ENCODE results near the gene RPL35A.

GRCh38 chr3:197975311-197975710 is 25.3 kb downstream of the RPL35A start:
- TF ChIP-seq POLR2A (IDR thresholded peaks at IDR 0.05) (no peak), POLR2AphosphoS5 (IDR thresholded peaks at IDR 0.05) (no peak), EP300 (IDR thresholded peaks at IDR 0.05) (no peak)
- TF ChIP-seq, protein P1, sequence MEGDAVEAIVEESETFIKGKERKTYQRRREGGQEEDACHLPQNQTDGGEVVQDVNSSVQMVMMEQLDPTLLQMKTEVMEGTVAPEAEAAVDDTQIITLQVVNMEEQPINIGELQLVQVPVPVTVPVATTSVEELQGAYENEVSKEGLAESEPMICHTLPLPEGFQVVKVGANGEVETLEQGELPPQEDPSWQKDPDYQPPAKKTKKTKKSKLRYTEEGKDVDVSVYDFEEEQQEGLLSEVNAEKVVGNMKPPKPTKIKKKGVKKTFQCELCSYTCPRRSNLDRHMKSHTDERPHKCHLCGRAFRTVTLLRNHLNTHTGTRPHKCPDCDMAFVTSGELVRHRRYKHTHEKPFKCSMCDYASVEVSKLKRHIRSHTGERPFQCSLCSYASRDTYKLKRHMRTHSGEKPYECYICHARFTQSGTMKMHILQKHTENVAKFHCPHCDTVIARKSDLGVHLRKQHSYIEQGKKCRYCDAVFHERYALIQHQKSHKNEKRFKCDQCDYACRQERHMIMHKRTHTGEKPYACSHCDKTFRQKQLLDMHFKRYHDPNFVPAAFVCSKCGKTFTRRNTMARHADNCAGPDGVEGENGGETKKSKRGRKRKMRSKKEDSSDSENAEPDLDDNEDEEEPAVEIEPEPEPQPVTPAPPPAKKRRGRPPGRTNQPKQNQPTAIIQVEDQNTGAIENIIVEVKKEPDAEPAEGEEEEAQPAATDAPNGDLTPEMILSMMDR (IDR thresholded peaks at IDR 0.05): no peak
